Articular chondrocyte of knee joint (primary cell): ENCODE data around the gene PFKL. TPM values are rescaled to one million over a fixed set of nuclear protein-coding genes. Genes with fewer than 3 reads are reported as not detected.

Experiments used
- total RNA-seq: library from RNA; depleted of rRNA; stranded (reverse); fragments of >200 nt; gene quantifications from 2 replicates; pipeline ENCODE4 v1.2.3, GENCODE V29; 2012

The PFKL gene
- total RNA-seq, result 116 and 121 TPM in 2 replicates

DNA sequence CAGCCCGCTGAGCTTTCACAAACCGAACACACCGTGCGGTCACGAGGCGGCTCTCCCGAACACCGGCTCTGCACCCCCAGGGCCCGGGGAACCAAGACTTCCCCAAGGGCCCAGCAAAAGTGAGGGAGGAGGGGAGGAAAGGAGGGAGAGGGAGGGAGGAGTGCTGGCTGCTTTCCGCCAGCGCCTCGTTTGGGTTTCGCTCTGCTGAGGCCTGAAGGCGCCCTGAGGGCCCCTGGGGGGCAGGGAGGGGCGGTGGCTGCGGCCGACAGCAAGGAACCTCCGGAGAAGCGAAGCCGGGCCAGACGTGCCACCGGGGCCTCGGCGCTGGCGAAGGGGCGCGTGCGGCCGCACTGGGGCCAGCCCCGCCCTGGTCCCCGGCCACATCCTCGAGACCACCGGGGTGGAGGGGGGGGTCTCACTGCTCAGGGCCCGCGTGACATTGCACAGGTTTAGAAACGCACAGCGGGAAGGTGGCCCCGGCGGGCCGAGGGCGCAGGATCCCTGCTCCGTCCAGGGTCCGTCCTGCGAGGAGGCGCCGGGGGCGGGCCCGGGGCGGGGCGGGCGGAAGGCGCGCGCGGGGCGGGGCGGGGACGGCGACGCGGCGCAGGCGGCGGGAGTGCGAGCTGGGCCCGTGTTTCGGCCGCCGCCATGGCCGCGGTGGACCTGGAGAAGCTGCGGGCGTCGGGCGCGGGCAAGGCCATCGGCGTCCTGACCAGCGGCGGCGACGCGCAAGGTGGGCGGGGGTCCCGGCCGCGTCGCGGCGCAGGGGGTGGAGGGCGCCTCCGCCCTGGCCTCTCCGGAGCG lies at the start of gene PFKL:
Gene PFKL (plus strand): TSS at position 596 of the 804 bp plus-strand sequence. CDS start 53 bp downstream, at position 649.

GRCh38 chr21:44261675-44262295 lies 38.1 kb upstream of the PFKL start, which contains the start of gene DNMT3L:
Gene DNMT3L, minus strand, starts transcription at chr21:44261897. Its CDS starts 638 bp downstream, at chr21:44261259.

GRCh38 chr21:44285138-44285992 lies 14.5 kb upstream of the PFKL start, which contains the start of gene AIRE:
Gene AIRE, plus strand, starts transcription at chr21:44285876. Its CDS starts 131 bp downstream, at chr21:44286007.

GRCh38 chr21:44338971-44339910 lies 39.4 kb downstream of the PFKL start, which contains the start of gene CFAP410:
Gene CFAP410, minus strand, starts transcription at chr21:44339390. Its CDS starts 196 bp downstream, at chr21:44339194.

GRCh38 chr21:44353191-44353970 lies 53.5 kb downstream of the PFKL start, which contains the start of gene TRPM2:
Gene TRPM2, plus strand, starts transcription at chr21:44353621. Its CDS starts 80 bp downstream, at chr21:44353701.

Other genes starting within 250 kb of the PFKL start
- gene PWP2, start 192.7 kb upstream of the PFKL start, total RNA-seq, result 1.3 and 1.7 TPM in 2 replicates
- gene GATD3, start 166.4 kb upstream of the PFKL start, total RNA-seq, result 12.3 and 13.3 TPM in 2 replicates
- under 0.01 and 0.13 TPM in 2 replicates for gene ICOSLG, start 59.1 kb upstream of the PFKL start, total RNA-seq
- not detected in 2 replicates for gene DNMT3L, start 38.2 kb upstream of the PFKL start, total RNA-seq
- not detected in 2 replicates for gene AIRE, start 14.2 kb upstream of the PFKL start, total RNA-seq
- 8.3 and 12.3 TPM in 2 replicates for gene CFAP410, start 39.3 kb downstream of the PFKL start, total RNA-seq
- gene TRPM2, start 53.6 kb downstream of the PFKL start, total RNA-seq, result under 0.01 TPM in 1 of 2 replicates, not detected in the other
- 0.22 and 0.26 TPM in 2 replicates for gene LRRC3, start 155.5 kb downstream of the PFKL start, total RNA-seq
- gene KRTAP10-1, start 240.1 kb downstream of the PFKL start, total RNA-seq, result not detected in 2 replicates